ENCODE results near the gene EFHD1. TPM values are rescaled to one million over a fixed set of nuclear protein-coding genes. Genes with fewer than 3 reads are reported as not detected.
A peak's percentile ranks its signal among the peaks of the same experiment; 100 is the strongest.

The EFHD1 gene
- total and polyA plus RNA-seq, 9 of the 15 experiments (the other 6 are each of a cell fraction or from before 2014, with no cell fraction given) = 0.66 to 9.1 (median 2.0) TPM

DNA sequence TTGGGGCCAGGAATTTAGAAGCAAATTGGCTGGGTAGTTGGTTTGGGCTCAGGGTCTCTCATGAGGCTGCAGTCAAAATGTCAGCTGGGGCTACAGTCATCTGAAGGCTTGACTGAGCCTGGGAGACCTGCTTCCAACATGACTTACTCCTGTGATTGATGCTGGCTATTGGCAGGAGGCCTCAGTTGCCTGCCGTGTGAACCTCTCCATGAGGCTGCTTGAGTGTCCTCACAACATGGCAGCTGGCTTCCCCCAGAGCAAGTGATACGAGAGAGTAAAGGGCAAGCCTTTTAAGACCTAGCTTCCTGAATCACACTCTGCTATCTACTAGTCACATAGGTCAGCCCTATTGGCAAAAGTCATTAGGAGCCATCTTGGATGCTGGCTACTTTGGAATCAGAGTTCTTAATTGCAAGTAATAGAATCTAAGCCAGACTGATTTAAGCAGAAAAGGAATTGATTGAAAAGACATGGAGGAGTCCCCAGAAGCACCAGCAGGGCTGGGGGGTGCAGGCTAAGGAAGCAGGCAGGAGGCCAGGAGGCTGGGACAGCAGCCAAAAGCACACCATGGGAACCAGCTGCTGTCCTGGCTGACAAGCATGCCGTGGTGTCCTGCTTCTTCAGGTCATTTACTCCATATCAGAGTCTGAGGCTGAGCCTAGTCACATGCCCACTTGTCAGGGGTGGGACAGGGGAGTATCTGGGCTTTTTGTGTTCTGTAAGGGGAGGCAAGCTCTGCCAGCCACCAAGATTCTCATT, 55.9 kb downstream of the EFHD1 start:
- in situ Hi-C loops (cut with MboI) = no loop called here
- H3K27me3 ChIP-seq (ENCODE audit: control insufficient read depth in 2 of 2, insufficient read depth in 2 of 2, low read length in 2 of 2) = no peaks in the 10 kb centered on the region; a peak in 2 of 5 replicates
- WGBS (ENCODE audit: insufficient coverage, low coverage, missing lambda C conversion rate) = 0% methylated on average over 2 of the region's 3 CpGs
- no peak overlapping the region for H3K4me3 ChIP-seq
- ChIA-PET CTCF (ENCODE audit: low intra/inter-chr PET ratio) (no interaction called here), POLR2A (no interaction called here)
- FAIRE-seq (no peak), ATAC-seq (peak; percentile 41; the same call in 2 of the 3 replicates), DNase-seq (ENCODE audit: extremely low read depth in 1 of 4, low spot score in 3 of 4) (peak in 1 of 4 experiments; percentile 11)
- H3K9me3 ChIP-seq (replicated peaks; ENCODE audit: control insufficient read depth, insufficient read depth, low read depth, low read length) = no peaks in the 10 kb centered on the region
- H3K4me1 ChIP-seq (replicated peaks in 1 of 2; ENCODE audit: control insufficient read depth in 2 of 2, insufficient read depth in 2 of 2, low read length in 2 of 2) = no peaks in the 10 kb centered on the region; a peak in 2 of 5 replicates
- no peaks in the 10 kb centered on the region for H3K36me3 ChIP-seq (ENCODE audit: control insufficient read depth, insufficient read depth, low read length)
- H3K9me1 ChIP-seq (ENCODE audit: control insufficient read depth, insufficient read depth, low read length) = no peaks in the 10 kb centered on the region
- no peaks in the 10 kb centered on the region for H3K79me2 ChIP-seq (ENCODE audit: control insufficient read depth, insufficient read depth, low read length)
- H3K27ac ChIP-seq (ENCODE audit: extremely low read depth, low read depth, low read length) = no peak overlapping the region
- H3K9ac ChIP-seq (ENCODE audit: insufficient read depth in 1 of 2, low read depth in 2 of 2, low read length in 2 of 2) = peak overlapping the region in 1 of 2 experiments; percentile 45; a peak in 1 of 4 replicates
- no peak overlapping the region for H2AFZ ChIP-seq (ENCODE audit: low read depth, low read length)
- BruUV-seq (replicated peaks) = no TSS peak
- intact Hi-C loops (cut with micrococcal nuclease) = no loop called here
- no peaks in the 10 kb centered on the region for H4K20me1 ChIP-seq (replicated peaks; ENCODE audit: control insufficient read depth, insufficient read depth, low read length)
- H3K4me2 ChIP-seq (ENCODE audit: insufficient read depth, low read length) = no peak overlapping the region
- TF ChIP-seq ZNF140 (CRISPR knock-in tag; IDR thresholded peaks at IDR 0.05) (no peak), ZNF274 (IDR thresholded peaks at IDR 0.05; ENCODE audit: borderline replicate concordance, low read depth, low read length) (no peak), MYBL2 (IDR thresholded peaks at IDR 0.05; ENCODE audit: low read depth) (no peak), MYBL2 (CRISPR knock-in tag; IDR thresholded peaks at IDR 0.05; ENCODE audit: borderline replicate concordance) (no peak), ZNF740 (CRISPR knock-in tag; IDR thresholded peaks at IDR 0.05) (no peak), ZNF740 (tag; IDR thresholded peaks at IDR 0.05) (0 out of 4 replicates have a peak, but pooled peaks of 1 of the 2 experiments have one; percentile 22), RNF219 (CRISPR knock-in tag; IDR thresholded peaks at IDR 0.05) (no peak), ZNF239 (CRISPR knock-in tag; IDR thresholded peaks at IDR 0.05) (peak; percentile 43; the same call in 1 of the 2 replicates), PYGO2 (tag; IDR thresholded peaks at IDR 0.05) (no peak), TBL1XR1 (IDR thresholded peaks at IDR 0.05; ENCODE audit: low read length in 2 of 2) (no peak), CUX1 (CRISPR knock-in tag; IDR thresholded peaks at IDR 0.05) (no peak), COPS2 (conservative IDR thresholded peaks at IDR 0.05) (no peak), ZBTB17 (CRISPR knock-in tag; IDR thresholded peaks at IDR 0.05) (no peak), RBM39 (optimal IDR thresholded peaks at IDR 0.05; ENCODE audit: low read depth, low read length) (no peak)

Data from K562 (cell line).